Measurements from ENCODE around the gene RNASE13.

RNASE13 gene

GRCh38 chr14:21034707-21035106 is at the start of gene RNASE13:
Gene RNASE13, minus strand, starts transcription at chr14:21034807. Its CDS starts 519 bp downstream, at chr14:21034288.
- DNase-seq = no peak

- DNase-seq = no peak
Measured at GRCh38 chr14:21084396-21084795, 49.8 kb upstream of the RNASE13 start.

GRCh38 chr14:21083565-21084325 is 49.1 kb upstream of the RNASE13 start:
- DNase-seq = no peak

- no peak for DNase-seq
Measured at GRCh38 chr14:21081521-21082142, 47.0 kb upstream of the RNASE13 start.

GRCh38 chr14:21078726-21079125 is 44.1 kb upstream of the RNASE13 start:
- DNase-seq = no peak

- DNase-seq = no peak
Measured at GRCh38 chr14:21078287-21078686, 43.7 kb upstream of the RNASE13 start.

GRCh38 chr14:21077672-21078071 is 43.1 kb upstream of the RNASE13 start:
- DNase-seq = no peak

GRCh38 chr14:21075719-21076437 is 41.3 kb upstream of the RNASE13 start:
- no peak for DNase-seq

- no peak for DNase-seq
Measured at GRCh38 chr14:21074398-21075272, 40.0 kb upstream of the RNASE13 start.

- no peak for DNase-seq
Measured at GRCh38 chr14:21073921-21074320, 39.3 kb upstream of the RNASE13 start.

- DNase-seq = no peak
Measured at GRCh38 chr14:21072781-21073339, 38.3 kb upstream of the RNASE13 start.

- DNase-seq = no peak
Measured at GRCh38 chr14:21072031-21072473, 37.4 kb upstream of the RNASE13 start.

GRCh38 chr14:21071225-21072030 is 36.8 kb upstream of the RNASE13 start:
- peak; percentile 99 for DNase-seq

GRCh38 chr14:21070610-21071224 is 36.1 kb upstream of the RNASE13 start:
- peak; percentile 94 for DNase-seq

- peak; percentile 73 for DNase-seq
Measured at GRCh38 chr14:21070083-21070609, 35.5 kb upstream of the RNASE13 start, which contains the start of gene ARHGEF40. Gene ARHGEF40, plus strand, starts transcription at chr14:21070304. Its CDS starts 93 bp downstream, at chr14:21070397.

- DNase-seq = peak; percentile 83
Measured at GRCh38 chr14:21069388-21070082, 34.9 kb upstream of the RNASE13 start.

- DNase-seq = peak; percentile 78
Measured at GRCh38 chr14:21068521-21069387, 34.1 kb upstream of the RNASE13 start.

- DNase-seq = no peak
Measured at GRCh38 chr14:21066882-21067502, 32.4 kb upstream of the RNASE13 start.

Data from islet precursor cell (in vitro differentiated cells).